GM10248 (cell line): ENCODE measurements around the gene CXCL14.

Experiments
- CTCF ChIA-PET: fragments of 300-600 bp; sonication (Branson Sonifier 250); formaldehyde crosslinking; extraction: SDS; loops from one replicate; lab custom pipeline; 2021; ENCODE audit warnings: antibody characterized with exemption; lab: Yijun Ruan, JAX
- POLR2A ChIA-PET: fragments of 350-650 bp; sonication (Branson Sonifier 250); formaldehyde crosslinking; extraction: SDS; loops from one replicate; lab custom pipeline; 2020; ENCODE audit warnings: antibody characterized with exemption; lab: Yijun Ruan, JAX
- DNase-seq: peaks from one replicate; pipeline ENCODE4 v3.0.0; 2012; ENCODE audit errors: extremely low spot score
- CTCF ChIP-seq: IDR thresholded peaks from 2 replicates; pipeline ENCODE4 v1.5.1; 2012; ENCODE audit warnings: mild to moderate bottlenecking, low read depth; ENCODE audit errors: extremely low read depth, missing control alignments, control extremely low read depth

CXCL14 gene

GRCh38 chr5:135578685-135579341 lies at the start of gene CXCL14:
TSS of gene CXCL14 (minus strand) at chr5:135578991. CDS start at chr5:135578778, 213 bp downstream.
- CTCF ChIA-PET: interaction anchor here (0.8 to 4.9 kb wide), 3 partner anchors 13 to 121 kb away, joined by 3 to 31 read pairs (median 3); no protein-coding TSS in a partner anchor
- no peak for DNase-seq
- TF ChIP-seq CTCF: no peak
- POLR2A ChIA-PET: no interaction called here

GRCh38 chr5:135626636-135627035 lies 47.8 kb upstream of the CXCL14 start:
- no peak for TF ChIP-seq CTCF
- CTCF ChIA-PET: no interaction called here
- DNase-seq: no peak
- POLR2A ChIA-PET: no interaction called here

- no peak for TF ChIP-seq CTCF
- ChIA-PET CTCF (interaction anchor here (0.7 kb wide), 1 partner anchor 32 kb away, joined by 3 read pairs; no protein-coding TSS in a partner anchor), POLR2A (no interaction called here)
- no peak for DNase-seq
Observed at GRCh38 chr5:135625961-135626360, 47.2 kb upstream of the CXCL14 start.

- CTCF ChIA-PET: interaction anchor here (0.7 kb wide), 1 partner anchor 31 kb away, joined by 3 read pairs; no protein-coding TSS in a partner anchor
- no peak for DNase-seq
- POLR2A ChIA-PET: no interaction called here
- no peak for TF ChIP-seq CTCF
Observed at GRCh38 chr5:135625486-135625885, 46.7 kb upstream of the CXCL14 start.

- ChIA-PET POLR2A (no interaction called here), CTCF (no interaction called here)
- no peak for DNase-seq
- TF ChIP-seq CTCF: no peak
Observed at GRCh38 chr5:135625061-135625460, 46.3 kb upstream of the CXCL14 start.

GRCh38 chr5:135623186-135623715 lies 44.5 kb upstream of the CXCL14 start:
- no peak for DNase-seq
- CTCF ChIA-PET: interaction anchor here (1.2 to 1.6 kb wide), 2 partner anchors 13 to 57 kb away, joined by 3 to 4 read pairs; no protein-coding TSS in a partner anchor
- TF ChIP-seq CTCF: no peak
- POLR2A ChIA-PET: no interaction called here
